Limb (tissue), 2 donors: ENCODE measurements around the gene CCDC50.

Experiments
- DNase-seq, 2 donors: peaks; one replicate each; pipeline ENCODE4 v3.0.0-alpha.2; 2016; ENCODE audit errors: extremely low spot score in 2 of 2

The CCDC50 gene

GRCh38 chr3:191345334-191345733 is 16.1 kb downstream of the CCDC50 start:
- DNase-seq, result no peak

GRCh38 chr3:191347228-191347627 is 18.0 kb downstream of the CCDC50 start:
- DNase-seq, result no peak

GRCh38 chr3:191348098-191348497 is 18.9 kb downstream of the CCDC50 start:
- DNase-seq, result no peak

- DNase-seq, result no peak
Measured at GRCh38 chr3:191350396-191351090, 21.3 kb downstream of the CCDC50 start.

- no peak for DNase-seq
Measured at GRCh38 chr3:191352014-191352413, 22.8 kb downstream of the CCDC50 start.

- no peak for DNase-seq
Measured at GRCh38 chr3:191353022-191353777, 24.0 kb downstream of the CCDC50 start.

- DNase-seq, result no peak
Measured at GRCh38 chr3:191355406-191355805, 26.2 kb downstream of the CCDC50 start.

GRCh38 chr3:191356631-191357439 is 27.6 kb downstream of the CCDC50 start:
- DNase-seq, result no peak

GRCh38 chr3:191357909-191358308 is 28.7 kb downstream of the CCDC50 start:
- DNase-seq, result no peak

GRCh38 chr3:191358929-191359328 is 29.7 kb downstream of the CCDC50 start:
- no peak for DNase-seq

- DNase-seq, result no peak
Measured at GRCh38 chr3:191360620-191361019, 31.4 kb downstream of the CCDC50 start.

GRCh38 chr3:191361456-191361855 is 32.3 kb downstream of the CCDC50 start:
- no peak for DNase-seq

GRCh38 chr3:191362037-191362436 is 32.8 kb downstream of the CCDC50 start:
- no peak for DNase-seq

- no peak for DNase-seq
Measured at GRCh38 chr3:191362524-191363090, 33.4 kb downstream of the CCDC50 start.

GRCh38 chr3:191363221-191363620 is 34.0 kb downstream of the CCDC50 start:
- no peak for DNase-seq

- DNase-seq, result no peak
Measured at GRCh38 chr3:191366675-191367074, 37.5 kb downstream of the CCDC50 start.

- no peak for DNase-seq
Measured at GRCh38 chr3:191368755-191369615, 39.8 kb downstream of the CCDC50 start.

- no peak for DNase-seq
Measured at GRCh38 chr3:191369616-191370010, 40.4 kb downstream of the CCDC50 start.

- no peak for DNase-seq
Measured at GRCh38 chr3:191372122-191372521, 42.9 kb downstream of the CCDC50 start.

- no peak for DNase-seq
Measured at GRCh38 chr3:191373327-191373726, 44.1 kb downstream of the CCDC50 start.
